Renal cortex interstitium (tissue), 11 donors: ENCODE measurements around the gene AP4S1. TPM values are rescaled to one million over a fixed set of nuclear protein-coding genes. Genes with fewer than 3 reads are reported as not detected.
"Not testable (repeated sequence)": the region's sequence is repeated elsewhere in the genome, so short reads cannot be mapped to it uniquely, and the experiment has no call there.

Experiments
- DNase-seq, 11 donors: peaks; one replicate each; pipeline ENCODE4 v3.0.0-alpha.2; 2013; ENCODE audit warnings: low read depth in 9 of 11, low spot score in 4 of 11; ENCODE audit errors: extremely low read depth in 1 of 11
- polyA plus RNA-seq, 3 donors: library from polyadenylated mRNA; unstranded; fragments of 120-200 nt; gene quantifications; one replicate each; pipeline ENCODE4 v1.2.1, GENCODE V29; 2013; ENCODE audit not compliant: insufficient read length in 3 of 3

The AP4S1 gene
- polyA plus RNA-seq, 3 donors: 15.9 to 20.2 (median 19.0) TPM

- DNase-seq: no peak
Observed at GRCh38 chr14:31029016-31029970, 3.8 kb downstream of the AP4S1 start.

- no peak for DNase-seq
Observed at GRCh38 chr14:31030469-31030868, 5.0 kb downstream of the AP4S1 start.

- no peak for DNase-seq
Observed at GRCh38 chr14:31036552-31036951, 11.1 kb downstream of the AP4S1 start.

- no peak for DNase-seq
Observed at GRCh38 chr14:31037709-31038221, 12.3 kb downstream of the AP4S1 start.

GRCh38 chr14:31038521-31039166, 13.2 kb downstream of the AP4S1 start:
- no peak for DNase-seq

GRCh38 chr14:31042300-31042699, 16.9 kb downstream of the AP4S1 start:
- no peak for DNase-seq

- DNase-seq: not testable (repeated sequence)
Observed at GRCh38 chr14:31042893-31043292, 17.4 kb downstream of the AP4S1 start.

- no peak for DNase-seq
Observed at GRCh38 chr14:31043379-31043778, 17.9 kb downstream of the AP4S1 start.

GRCh38 chr14:31045501-31046080, 20.1 kb downstream of the AP4S1 start:
- DNase-seq: no peak

- no peak for DNase-seq
Observed at GRCh38 chr14:31047503-31047902, 22.1 kb downstream of the AP4S1 start.

- DNase-seq: no peak
Observed at GRCh38 chr14:31051023-31051422, 25.6 kb downstream of the AP4S1 start.

- no peak for DNase-seq
Observed at GRCh38 chr14:31051511-31051910, 26.1 kb downstream of the AP4S1 start.

- DNase-seq: not testable (repeated sequence)
Observed at GRCh38 chr14:31052905-31053586, 27.6 kb downstream of the AP4S1 start.

- DNase-seq: no peak
Observed at GRCh38 chr14:31057035-31057434, 31.6 kb downstream of the AP4S1 start.

GRCh38 chr14:31057701-31058364, 32.4 kb downstream of the AP4S1 start:
- DNase-seq: no peak

- DNase-seq: peak in 1 of 11 donors; percentile 7
Observed at GRCh38 chr14:31059152-31059924, 33.9 kb downstream of the AP4S1 start.

GRCh38 chr14:31060253-31060875, 34.9 kb downstream of the AP4S1 start:
- DNase-seq: no peak
